Lung (tissue), 12 donors: ENCODE measurements around the gene CFAP100. TPM values are rescaled to one million over a fixed set of nuclear protein-coding genes. Genes with fewer than 3 reads are reported as not detected.

Experiments
- ATAC-seq: fragments of 200-7000 bp; cut with Tn5 transposase; one replicate; pipeline ENCODE4 v1.9.1; 2020; ENCODE audit warnings: moderate number of reproducible peaks; ENCODE audit not compliant: insufficient read depth, low FRiP score
- DNase-seq, 3 donors: peaks; one replicate each; pipeline ENCODE4 v3.0.0-alpha.2; 2013 to 2017
- H3K27ac ChIP-seq, 2 donors: one replicate each; pipeline ENCODE4 v1.5.1; 2013; ENCODE audit warnings: mild to moderate bottlenecking in 2 of 2, moderate library complexity in 2 of 2, control low read depth in 1 of 2, inconsistent platforms in 1 of 2, low read depth in 1 of 2, low read length in 1 of 2
- H3K27me3 ChIP-seq, 3 donors: one replicate each; pipeline ENCODE4 v1.5.1; 2013; ENCODE audit warnings: low read length in 2 of 3; ENCODE audit not compliant: control insufficient read depth in 3 of 3, insufficient read depth in 3 of 3
- H3K36me3 ChIP-seq, 4 donors: one replicate each; pipeline ENCODE4 v1.5.1; 2013; ENCODE audit warnings: low read length in 4 of 4, mild to moderate bottlenecking in 1 of 4, moderate library complexity in 1 of 4; ENCODE audit not compliant: control insufficient read depth in 4 of 4, insufficient read depth in 4 of 4
- H3K4me1 ChIP-seq, 5 donors: one replicate each; pipeline ENCODE4 v1.5.1; 2013; ENCODE audit warnings: low read length in 5 of 5, mild to moderate bottlenecking in 2 of 5, moderate library complexity in 1 of 5; ENCODE audit not compliant: control insufficient read depth in 5 of 5, insufficient read depth in 5 of 5
- H3K4me3 ChIP-seq: one replicate; pipeline ENCODE4 v1.5.1; 2013; ENCODE audit warnings: mild to moderate bottlenecking, control low read depth, moderate library complexity
- H3K9ac ChIP-seq, 2 donors: one replicate each; pipeline ENCODE4 v1.5.1; 2013; ENCODE audit warnings: low read length in 2 of 2, control low read depth in 1 of 2; ENCODE audit not compliant: insufficient read depth in 1 of 2
- H3K9me3 ChIP-seq, 4 donors: one replicate each; pipeline ENCODE4 v1.5.1; 2013; ENCODE audit warnings: low read length in 3 of 4, mild to moderate bottlenecking in 1 of 4, moderate library complexity in 1 of 4; ENCODE audit not compliant: control insufficient read depth in 4 of 4, insufficient read depth in 3 of 4
- WGBS, 2 donors: extraction: QIAGEN DNeasy Blood & Tissue Kit; methylation state at CpG; one replicate each; pipeline ENCODE4 v1.1.7; 2013; 5-methylcytosine and 5-hydroxymethylcytosine counted together
- polyA plus RNA-seq, 2 donors: library from polyadenylated mRNA; stranded (reverse); fragments of 200-250 nt; gene quantifications; one replicate each; pipeline ENCODE4 v1.2.1, GENCODE V29; 2013
- total RNA-seq, 2 donors: library from RNA; depleted of rRNA in 1 of 2; stranded (reverse); fragments of >200 nt in 1 of 2; gene quantifications; one replicate each; pipeline ENCODE4 v1.2.1, GENCODE V29; 2014 to 2021
- TF ChIP-seq, protein P1 (sequence below): IDR thresholded peaks from 2 replicates; pipeline ENCODE4 v1.5.1; 2012; ENCODE audit warnings: mild to moderate bottlenecking; ENCODE audit errors: control extremely low read depth, extremely low read depth
- donor health status: control.
- donor health status: control.
- donor health status: Bipolar disorder and iron deficiency.
- donor health status: healthy.
- donor health status: DM: yes; HTN: yes; CAD: no.

Gene CFAP100
- total and polyA plus RNA-seq, 4 donors, result 7.7 to 31.9 (median 11.5) TPM

GRCh38 chr3:126401611-126402160 is 7.0 kb downstream of the CFAP100 start:
- Histone ChIP-seq H3K36me3 (no peaks in the 10 kb centered on the region), H3K9ac (no peak overlapping the region), H3K4me3 (no peak overlapping the region), H3K9me3 (peaks cover 0 to 3% (median 1%) of the 10 kb centered on the region in 4 donors), H3K27ac (no peak overlapping the region), H3K27me3 (no peaks in the 10 kb centered on the region), H3K4me1 (no peaks in the 10 kb centered on the region)
- 74 to 82% methylated on average over 8 of the region's 8 CpGs for WGBS, 2 donors
- DNase-seq, result no peak
- no peak for ATAC-seq
- TF ChIP-seq, protein P1, sequence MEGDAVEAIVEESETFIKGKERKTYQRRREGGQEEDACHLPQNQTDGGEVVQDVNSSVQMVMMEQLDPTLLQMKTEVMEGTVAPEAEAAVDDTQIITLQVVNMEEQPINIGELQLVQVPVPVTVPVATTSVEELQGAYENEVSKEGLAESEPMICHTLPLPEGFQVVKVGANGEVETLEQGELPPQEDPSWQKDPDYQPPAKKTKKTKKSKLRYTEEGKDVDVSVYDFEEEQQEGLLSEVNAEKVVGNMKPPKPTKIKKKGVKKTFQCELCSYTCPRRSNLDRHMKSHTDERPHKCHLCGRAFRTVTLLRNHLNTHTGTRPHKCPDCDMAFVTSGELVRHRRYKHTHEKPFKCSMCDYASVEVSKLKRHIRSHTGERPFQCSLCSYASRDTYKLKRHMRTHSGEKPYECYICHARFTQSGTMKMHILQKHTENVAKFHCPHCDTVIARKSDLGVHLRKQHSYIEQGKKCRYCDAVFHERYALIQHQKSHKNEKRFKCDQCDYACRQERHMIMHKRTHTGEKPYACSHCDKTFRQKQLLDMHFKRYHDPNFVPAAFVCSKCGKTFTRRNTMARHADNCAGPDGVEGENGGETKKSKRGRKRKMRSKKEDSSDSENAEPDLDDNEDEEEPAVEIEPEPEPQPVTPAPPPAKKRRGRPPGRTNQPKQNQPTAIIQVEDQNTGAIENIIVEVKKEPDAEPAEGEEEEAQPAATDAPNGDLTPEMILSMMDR, result no peak

DNA sequence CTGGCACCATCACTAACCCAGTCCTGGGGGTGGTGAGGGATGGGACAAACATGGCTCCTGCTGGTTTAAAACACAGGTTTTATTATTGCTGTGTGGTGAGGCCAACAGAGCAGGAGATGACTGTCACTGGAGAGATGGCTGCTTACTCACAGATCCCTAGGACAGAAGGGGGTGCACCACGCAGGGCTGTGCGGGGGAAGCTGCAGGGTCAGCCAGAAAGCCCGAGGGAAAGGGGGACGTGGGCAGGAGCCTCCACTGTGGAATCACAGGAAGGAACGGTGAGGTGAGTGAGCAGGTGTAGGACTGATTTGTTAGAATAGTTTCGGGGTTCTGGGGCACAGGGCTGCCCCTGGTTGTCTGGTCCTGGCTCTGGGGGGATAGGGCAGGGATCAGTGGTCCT is 7.5 kb downstream of the CFAP100 start:
- TF ChIP-seq, protein P1, result no peak
- H3K9ac ChIP-seq, result no peak overlapping the region
- H3K27me3 ChIP-seq, result no peaks in the 10 kb centered on the region
- no peak overlapping the region for H3K4me3 ChIP-seq
- ATAC-seq (no peak), DNase-seq (no peak)
- WGBS, 2 donors, result 79 to 80% methylated on average over 6 of the region's 6 CpGs
- no peak overlapping the region for H3K27ac ChIP-seq
- H3K9me3 ChIP-seq, result peaks cover 0 to 4% (median 1%) of the 10 kb centered on the region in 4 donors
- no peaks in the 10 kb centered on the region for H3K36me3 ChIP-seq
- no peaks in the 10 kb centered on the region for H3K4me1 ChIP-seq

DNA sequence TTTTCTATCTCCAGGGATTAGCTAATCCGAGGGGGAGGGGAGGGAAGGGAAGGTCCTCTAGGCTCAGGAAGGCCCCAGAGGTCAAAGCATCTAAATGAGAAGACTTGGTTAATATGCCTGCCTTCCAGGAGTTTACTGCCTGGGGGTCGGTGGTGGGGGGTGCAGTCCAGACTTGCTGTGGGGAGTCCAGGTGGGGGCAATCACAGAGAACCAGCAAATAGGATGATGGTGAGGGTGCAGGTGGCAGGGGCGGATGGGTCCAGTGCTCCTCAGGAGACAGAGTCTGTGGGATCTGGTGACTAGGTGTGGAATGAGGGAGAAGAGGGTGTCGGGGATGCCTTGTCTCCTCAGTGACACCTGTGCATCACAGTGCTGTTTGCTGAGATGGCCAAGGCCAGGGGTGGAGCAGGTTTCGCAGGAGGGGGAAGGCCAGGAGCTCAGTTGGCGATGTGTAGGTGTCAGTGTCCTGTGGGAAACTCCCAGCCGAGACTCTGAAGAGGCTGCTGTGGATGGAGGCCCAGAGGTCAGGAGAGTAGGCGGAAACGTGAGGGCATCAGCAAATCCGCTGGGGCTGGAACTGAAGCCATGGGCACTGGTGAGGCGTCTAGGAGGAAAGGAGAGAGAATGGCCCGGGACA is 8.1 kb downstream of the CFAP100 start:
- peaks cover 0 to 8% (median 1%) of the 10 kb centered on the region in 4 donors for H3K9me3 ChIP-seq
- no peaks in the 10 kb centered on the region for H3K27me3 ChIP-seq
- ATAC-seq (no peak), DNase-seq (no peak)
- H3K36me3 ChIP-seq, result no peaks in the 10 kb centered on the region
- no peak overlapping the region for H3K9ac ChIP-seq
- no peak overlapping the region for H3K27ac ChIP-seq
- TF ChIP-seq, protein P1, result no peak
- H3K4me3 ChIP-seq, result no peak overlapping the region
- no peaks in the 10 kb centered on the region for H3K4me1 ChIP-seq
- 86 to 91% methylated on average over 12 of the region's 12 CpGs for WGBS, 2 donors
